Ammon's horn (tissue), 1 donor: ENCODE data around the gene AFAP1L2.

Experiments used
- DNase-seq: peaks from one replicate; pipeline ENCODE4 v3.0.0-alpha.2; 2016; ENCODE audit warnings: low spot score

Gene AFAP1L2, protein sequence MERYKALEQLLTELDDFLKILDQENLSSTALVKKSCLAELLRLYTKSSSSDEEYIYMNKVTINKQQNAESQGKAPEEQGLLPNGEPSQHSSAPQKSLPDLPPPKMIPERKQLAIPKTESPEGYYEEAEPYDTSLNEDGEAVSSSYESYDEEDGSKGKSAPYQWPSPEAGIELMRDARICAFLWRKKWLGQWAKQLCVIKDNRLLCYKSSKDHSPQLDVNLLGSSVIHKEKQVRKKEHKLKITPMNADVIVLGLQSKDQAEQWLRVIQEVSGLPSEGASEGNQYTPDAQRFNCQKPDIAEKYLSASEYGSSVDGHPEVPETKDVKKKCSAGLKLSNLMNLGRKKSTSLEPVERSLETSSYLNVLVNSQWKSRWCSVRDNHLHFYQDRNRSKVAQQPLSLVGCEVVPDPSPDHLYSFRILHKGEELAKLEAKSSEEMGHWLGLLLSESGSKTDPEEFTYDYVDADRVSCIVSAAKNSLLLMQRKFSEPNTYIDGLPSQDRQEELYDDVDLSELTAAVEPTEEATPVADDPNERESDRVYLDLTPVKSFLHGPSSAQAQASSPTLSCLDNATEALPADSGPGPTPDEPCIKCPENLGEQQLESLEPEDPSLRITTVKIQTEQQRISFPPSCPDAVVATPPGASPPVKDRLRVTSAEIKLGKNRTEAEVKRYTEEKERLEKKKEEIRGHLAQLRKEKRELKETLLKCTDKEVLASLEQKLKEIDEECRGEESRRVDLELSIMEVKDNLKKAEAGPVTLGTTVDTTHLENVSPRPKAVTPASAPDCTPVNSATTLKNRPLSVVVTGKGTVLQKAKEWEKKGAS

GRCh38 chr10:114404171-114405010 is at the start of gene AFAP1L2:
Gene AFAP1L2, minus strand, starts transcription at chr10:114404502. Its CDS starts 47 bp downstream, at chr10:114404455.
- no peak for DNase-seq

DNA sequence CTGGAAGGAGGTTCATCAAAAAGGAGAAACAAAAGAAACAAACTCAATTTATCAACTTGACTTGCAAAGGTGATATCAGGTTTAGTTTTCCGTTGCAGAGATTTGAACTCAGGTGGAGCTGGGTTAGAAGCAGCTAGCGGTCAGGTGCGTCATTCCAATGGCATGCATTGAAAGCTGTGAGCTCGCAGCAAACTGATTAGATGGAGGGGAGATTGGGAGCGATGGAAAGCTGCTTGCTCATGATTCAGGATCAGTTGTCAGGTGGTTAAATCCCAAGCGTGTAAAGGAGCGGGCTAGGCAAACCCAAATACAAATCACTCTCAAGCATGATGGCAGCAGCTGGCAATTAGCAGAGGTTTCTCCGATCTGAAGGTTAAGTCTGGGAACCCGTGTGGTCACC is 49.3 kb upstream of the AFAP1L2 start:
- DNase-seq: no peak

DNA sequence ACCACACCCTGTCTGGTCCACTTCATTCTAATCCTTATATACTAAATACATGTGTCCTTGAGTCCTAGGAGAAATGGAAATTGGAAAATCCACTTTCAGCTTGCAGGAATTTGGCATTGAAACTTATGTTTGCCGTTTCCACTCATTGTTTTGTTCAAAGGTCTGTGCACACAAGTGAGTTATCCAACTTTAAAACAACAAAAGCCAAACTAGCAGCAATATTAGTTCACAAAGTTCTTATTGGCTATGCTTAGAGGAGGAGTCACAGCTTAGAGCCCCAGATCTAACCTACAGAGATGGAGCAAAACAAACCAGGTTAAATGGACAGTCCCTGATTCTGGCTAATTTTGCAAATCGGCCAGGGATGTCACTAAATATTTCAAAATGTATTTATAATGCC is 44.6 kb upstream of the AFAP1L2 start:
- no peak for DNase-seq

DNA sequence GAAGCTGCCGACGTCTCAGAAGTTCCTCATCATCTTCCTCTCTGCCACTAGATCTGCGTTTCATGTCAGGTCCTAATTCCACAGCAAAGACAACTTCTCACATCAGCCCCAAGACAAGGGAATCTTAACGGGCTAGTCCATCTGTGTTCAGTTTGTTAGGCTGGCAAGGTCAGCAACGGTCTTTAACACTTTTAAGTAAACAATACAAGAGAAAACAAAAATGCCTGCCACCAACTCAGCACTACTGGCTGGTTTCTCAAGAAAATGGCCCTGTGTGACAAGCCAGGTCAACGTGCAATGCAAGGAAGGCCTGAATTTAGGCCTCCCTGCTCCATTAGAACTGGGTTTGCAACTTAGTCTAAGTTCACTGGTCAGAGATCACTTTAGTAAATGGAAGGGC is 41.0 kb upstream of the AFAP1L2 start:
- no peak for DNase-seq

DNA sequence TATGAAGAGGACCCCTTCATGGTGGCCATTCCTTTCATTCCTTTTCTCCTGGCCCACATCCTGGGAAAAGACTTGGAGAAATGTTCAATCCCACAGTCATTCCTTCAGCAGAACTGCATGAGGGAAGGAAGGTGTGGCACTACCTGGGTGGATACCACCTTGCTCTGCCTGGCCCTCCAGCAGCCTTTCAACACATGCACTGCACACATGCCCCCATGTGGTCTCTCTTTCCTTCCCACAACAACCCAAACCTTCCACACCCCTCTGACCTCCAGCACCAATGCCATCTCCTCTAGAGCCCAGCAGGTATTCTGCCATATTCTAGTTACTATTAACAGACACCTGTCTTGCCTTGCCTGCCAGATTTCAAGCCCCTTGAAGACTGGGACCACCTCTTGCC is 40.5 kb upstream of the AFAP1L2 start:
- DNase-seq: no peak

GRCh38 chr10:114442091-114442630 is 37.9 kb upstream of the AFAP1L2 start:
- no peak for DNase-seq

- DNase-seq: no peak
Observed at GRCh38 chr10:114441107-114441506, 36.8 kb upstream of the AFAP1L2 start.

DNA sequence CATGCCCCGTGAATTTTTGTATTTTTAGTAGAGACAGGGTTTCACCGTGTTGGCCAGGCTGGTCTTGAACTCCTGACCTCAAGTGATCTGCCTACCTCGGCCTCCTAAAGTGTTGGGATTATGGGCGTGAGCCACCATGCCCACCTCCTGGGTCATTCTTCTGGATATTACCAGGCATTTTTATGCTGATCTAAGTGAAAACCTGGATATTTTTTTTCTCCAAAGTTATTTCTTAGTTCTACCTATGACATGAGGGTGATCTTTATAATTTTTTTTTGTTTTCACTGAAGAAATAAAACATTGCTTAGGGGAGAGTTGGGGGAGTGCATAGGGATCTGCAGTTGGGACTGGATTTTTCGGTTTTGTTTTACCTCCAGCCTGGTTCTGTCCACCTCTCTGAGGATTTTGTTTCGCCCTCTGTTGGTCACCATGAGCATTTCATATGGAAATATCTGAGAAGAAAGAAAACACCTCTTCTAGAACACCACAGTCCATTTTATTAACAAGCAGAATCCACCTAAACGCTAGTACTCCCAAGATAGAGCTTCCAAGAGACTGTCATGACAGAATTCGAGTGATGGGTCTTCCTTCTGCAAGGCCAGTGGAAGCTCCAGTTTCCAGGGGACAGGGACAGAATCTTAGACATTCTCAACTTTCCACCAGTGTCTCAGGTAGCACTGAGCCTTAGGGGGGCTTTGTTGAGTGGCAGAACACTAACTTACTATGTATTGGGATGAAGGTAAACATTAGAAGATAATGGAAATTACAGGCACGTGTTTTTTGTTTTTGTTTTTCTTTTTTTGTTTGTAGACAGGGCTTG is 33.4 kb upstream of the AFAP1L2 start:
- DNase-seq: no peak

DNA sequence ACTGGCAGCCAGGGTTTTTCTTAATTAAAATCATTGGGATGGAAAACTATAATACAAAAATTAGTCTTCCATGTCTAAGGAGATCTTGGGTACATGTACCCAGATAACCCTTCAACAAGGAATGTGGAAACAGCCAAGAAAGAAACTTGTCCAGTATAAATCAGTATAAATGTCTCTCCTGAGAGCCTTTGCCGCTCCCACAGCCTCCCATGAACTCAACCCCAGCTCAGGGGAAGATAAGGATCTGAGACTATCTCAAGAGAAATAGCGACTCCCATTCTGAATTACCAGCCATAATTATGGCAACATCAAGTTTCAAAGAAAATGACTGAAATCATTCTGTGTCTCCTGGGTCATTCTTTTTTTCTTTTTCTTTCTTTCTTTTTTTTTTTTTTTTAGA is 32.6 kb upstream of the AFAP1L2 start:
- DNase-seq: no peak

GRCh38 chr10:114432566-114433093 is 28.3 kb upstream of the AFAP1L2 start:
- DNase-seq: no peak

- no peak for DNase-seq
Observed at GRCh38 chr10:114431414-114432135, 27.3 kb upstream of the AFAP1L2 start.

DNA sequence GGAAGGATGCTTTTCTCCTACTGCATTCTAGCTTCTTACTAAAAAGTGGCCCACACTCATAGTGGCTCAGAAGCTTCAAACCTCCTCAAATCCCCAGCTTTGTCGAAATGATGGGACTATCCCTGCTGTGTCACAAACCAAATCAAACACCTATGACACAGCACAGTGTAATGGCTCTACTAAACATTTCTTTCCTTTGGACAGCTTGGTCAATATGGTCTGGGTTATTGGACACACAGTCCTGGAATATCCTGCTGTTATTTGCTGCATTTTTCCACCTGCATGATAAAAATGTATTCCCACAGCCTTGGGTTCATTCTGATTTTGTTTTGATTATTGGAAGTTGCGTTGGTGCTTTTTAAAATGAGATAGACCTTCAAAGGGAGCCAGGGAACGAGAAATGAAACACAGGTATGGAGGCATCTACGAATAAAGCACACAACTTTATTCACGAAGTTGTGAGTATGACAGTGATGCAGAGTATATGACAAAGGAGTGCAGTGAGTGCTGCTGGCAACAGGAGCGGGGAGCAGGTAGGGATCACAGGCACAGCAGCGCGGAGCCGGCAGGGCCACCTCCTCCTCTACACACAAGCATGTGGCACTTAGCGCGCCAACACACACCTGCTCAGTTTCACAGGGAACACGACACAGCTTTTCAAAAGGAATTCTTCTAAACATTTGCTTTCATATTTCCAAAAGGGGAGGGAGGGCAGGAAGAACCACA is 26.5 kb upstream of the AFAP1L2 start:
- no peak for DNase-seq

DNA sequence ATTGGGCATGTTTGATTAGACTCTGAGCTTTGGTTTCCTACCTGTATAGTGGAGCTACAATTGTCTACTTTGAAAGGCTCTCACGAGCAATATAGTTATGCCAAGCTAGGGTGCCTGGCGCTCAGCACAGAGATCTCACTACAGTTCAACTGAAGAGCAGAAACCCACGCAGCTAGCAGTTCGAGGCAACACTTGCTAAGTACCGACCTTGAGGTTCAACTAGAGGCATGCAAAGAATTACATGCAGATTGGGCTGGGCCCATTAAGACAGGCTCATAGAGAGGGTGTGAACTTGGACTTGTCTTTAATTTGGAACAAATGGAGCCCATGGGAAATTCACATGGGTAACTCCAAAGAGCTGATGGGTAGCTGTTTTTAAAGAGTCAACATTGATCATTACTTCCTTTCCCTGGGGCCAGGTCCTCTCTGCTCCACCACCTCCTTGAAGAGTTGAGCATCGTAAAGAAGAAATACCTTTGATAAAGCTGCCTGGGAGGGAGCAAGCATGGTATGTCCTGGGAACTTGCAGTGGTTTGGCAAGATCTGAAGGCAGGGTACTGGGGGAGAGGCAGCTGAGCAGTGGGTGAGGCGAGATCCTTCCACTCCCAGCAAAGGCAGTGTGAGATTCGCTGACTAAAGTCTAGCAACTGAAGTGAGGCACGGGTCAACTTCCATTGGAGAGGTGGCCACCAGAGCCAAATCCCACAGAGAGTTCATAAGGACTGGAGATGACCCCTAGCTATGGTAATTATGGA is 25.5 kb upstream of the AFAP1L2 start:
- DNase-seq: no peak

- no peak for DNase-seq
Observed at GRCh38 chr10:114427124-114427852, 23.0 kb upstream of the AFAP1L2 start.

GRCh38 chr10:114426476-114426875 is 22.2 kb upstream of the AFAP1L2 start:
- no peak for DNase-seq

DNA sequence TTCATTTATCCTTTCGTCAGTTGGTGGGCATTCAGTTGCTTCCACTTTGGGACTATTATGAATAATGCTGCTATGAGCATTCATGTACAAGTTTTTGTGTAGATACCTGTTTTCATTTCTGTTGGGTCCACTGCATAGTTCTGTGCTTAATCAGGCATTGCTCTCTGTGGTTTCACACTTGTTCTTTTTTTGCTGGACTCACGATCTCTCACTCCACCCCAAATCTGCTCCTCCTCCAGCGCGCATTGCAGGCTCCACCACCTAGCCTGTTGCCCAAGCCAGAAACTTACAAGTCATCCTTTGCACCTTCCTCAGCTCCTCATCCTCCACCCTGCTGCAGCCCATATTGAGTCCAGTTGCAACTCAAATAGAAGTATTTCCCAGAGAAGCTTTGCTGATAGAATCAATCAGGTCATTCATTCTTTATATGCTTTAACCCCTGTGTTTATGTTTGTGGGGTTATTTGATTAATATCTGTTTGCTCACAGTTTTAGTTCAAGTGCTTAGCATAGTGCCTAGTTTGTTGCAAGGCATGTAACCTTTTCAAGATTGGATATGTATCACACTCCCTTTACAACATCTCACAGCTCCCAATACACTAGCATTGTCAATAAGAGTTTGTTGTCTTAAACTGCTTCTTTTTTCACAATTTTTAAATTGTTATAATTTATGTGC is 16.6 kb upstream of the AFAP1L2 start:
- DNase-seq: no peak

- no peak for DNase-seq
Observed at GRCh38 chr10:114418109-114418508, 13.8 kb upstream of the AFAP1L2 start.
